ENCODE results near the gene PRRG2.

GRCh38 chr19:49593233-49594113 lies 12.4 kb downstream of the PRRG2 start:
- TF ChIP-seq CTCF (IDR thresholded peaks at IDR 0.05) (no peak), POLR2A (IDR thresholded peaks at IDR 0.05) (no peak)

All from testis (tissue), 2 donors.